Measurements from ENCODE around the gene UBR3.

GRCh38 chr2:169819106-169819505 lies 8.1 kb upstream of the UBR3 start:
- TF ChIP-seq CTCF (IDR thresholded peaks at IDR 0.05; ENCODE audit: low read depth, low read length): no peak
- no peak for TF ChIP-seq EZH2phosphoT487 (IDR thresholded peaks at IDR 0.05; ENCODE audit: low read depth)

Measured in OCI-LY3 (cell line).